ENCODE measurements around the gene SETD1B. TPM values are rescaled to one million over a fixed set of nuclear protein-coding genes. Genes with fewer than 3 reads are reported as not detected.

The SETD1B gene
- total RNA-seq, 1 experiment from 2014 or later: 4.0 TPM

DNA sequence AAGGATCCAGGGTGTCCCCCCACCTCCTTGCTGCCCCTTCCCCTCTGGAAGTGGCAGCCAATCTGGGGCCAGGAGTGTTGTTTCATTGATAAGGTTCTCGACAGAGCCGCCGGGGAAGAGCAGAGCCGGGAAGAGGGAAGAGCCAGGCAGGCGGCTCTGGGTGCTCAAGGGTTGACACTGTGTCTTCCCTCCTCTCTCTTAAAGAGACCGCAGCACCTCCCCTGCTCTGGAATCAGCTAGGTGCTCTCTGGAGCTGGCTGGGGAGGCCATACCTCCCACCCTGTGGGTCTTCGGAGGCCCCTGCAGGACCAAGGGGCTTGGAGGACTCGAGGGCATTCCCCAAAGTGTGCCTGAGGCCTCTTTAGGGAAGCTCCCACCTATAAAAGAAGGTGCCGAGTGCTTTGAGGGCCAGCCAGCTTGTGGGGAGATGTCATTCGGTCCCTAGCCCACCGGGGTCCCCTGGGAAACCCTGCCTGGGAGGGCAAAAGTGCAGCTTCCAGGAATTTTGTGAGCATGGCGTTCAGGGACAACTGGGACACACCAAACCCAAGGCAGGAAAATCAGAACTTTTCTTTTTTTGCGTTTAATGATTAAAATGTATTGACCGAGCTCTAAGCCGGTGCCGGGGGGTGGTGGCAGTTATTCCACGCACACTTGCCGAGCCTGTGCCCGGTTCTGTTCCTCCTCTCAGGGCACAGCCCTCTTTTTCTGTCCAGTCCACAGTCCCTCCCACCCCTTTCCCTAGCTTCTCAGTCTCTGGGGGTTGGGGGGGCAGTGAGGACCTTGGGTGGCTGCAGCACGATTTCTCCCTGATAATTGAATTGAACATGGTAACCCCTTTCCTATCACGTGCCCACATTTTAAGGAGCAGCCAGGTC is 3.0 kb downstream of the SETD1B start:
- no peak for DNase-seq (ENCODE audit: extremely low read depth, low read depth)

DNA sequence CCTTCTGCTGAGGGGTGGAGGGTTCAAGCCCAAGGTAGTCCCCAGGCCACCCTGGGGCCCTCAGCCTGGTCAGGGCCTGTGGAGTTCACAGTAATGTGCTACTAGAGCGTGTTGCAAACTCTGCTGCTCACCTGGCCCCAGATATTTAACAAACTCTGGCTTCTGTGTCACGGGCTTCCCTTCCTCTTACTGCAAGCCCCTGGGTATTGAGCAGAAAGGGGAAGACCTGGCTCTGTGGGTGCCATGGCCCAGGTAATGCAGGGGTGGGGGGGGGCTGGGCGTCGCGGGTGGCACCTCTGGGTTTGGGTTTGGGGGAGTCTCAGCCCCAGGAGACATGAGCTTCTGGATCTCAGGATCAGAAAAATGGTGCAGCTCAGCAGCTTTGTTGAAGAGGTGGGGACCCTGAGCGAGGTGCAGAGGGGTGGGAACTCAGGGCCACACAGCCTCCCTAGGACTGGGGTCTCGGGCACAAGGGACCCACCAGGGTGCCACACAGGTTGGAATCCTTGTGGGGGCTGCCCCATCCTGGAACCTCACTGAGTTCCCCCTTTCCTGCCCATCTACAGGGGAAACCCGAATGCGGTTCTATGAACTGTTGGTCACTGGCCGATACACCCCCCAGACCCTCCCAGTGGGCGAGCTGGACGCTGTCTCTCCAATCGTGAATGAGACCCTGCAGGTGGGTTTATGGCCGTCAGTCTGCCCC is 4.0 kb downstream of the SETD1B start:
- no peak for DNase-seq (ENCODE audit: extremely low read depth, low read depth)

DNA sequence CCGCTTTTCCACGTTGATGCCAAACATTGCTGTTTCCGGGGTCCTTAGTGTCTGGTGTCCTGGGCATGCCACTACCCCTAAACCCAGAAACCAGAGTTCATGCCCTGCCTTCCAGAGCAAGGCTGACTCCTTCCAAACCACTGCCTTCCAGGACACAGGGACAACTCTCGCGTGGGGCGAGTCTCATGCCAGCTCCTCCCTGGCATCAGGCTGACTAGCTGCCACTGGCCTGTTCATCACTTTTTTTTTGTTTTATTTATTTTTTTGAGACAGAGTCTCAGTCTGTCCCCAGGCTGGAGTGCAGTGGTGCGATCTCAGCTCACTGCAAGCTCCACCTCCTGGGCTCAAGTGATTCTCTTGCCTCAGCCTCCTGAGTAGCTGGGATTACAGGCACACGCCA is 4.8 kb downstream of the SETD1B start:
- DNase-seq (ENCODE audit: extremely low read depth, low read depth): no peak

DNA sequence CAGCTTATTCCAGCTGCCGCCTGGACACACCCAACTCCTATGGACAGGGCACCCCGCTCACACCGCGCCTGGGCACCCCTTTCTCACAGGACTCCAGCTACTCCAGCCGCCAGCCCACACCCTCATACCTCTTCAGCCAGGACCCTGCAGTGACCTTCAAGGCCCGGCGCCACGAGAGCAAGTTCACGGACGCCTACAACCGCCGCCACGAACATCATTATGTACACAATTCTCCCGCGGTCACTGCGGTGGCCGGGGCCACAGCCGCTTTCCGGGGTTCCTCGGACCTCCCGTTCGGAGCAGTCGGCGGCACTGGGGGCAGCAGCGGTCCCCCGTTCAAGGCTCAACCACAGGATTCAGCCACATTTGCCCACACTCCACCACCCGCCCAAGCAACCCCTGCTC is 5.9 kb downstream of the SETD1B start:
- no peak for DNase-seq (ENCODE audit: extremely low read depth, low read depth)

DNA sequence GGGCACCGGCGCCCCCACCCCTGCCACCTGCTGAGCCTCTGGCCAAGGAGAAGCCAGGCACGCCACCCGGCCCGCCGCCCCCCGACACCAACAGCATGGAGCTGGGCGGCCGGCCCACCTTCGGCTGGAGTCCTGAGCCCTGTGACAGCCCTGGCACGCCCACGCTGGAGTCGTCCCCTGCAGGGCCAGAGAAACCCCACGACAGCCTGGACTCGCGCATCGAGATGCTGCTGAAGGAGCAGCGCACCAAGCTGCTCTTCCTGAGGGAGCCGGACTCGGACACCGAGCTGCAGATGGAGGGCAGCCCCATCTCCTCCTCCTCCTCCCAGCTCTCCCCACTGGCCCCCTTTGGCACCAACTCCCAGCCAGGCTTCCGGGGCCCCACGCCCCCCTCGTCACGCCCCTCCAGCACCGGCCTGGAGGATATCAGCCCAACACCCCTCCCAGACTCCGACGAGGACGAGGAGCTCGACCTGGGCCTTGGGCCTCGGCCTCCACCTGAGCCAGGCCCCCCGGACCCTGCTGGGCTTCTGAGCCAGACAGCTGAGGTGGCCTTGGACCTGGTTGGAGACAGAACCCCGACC is 6.5 kb downstream of the SETD1B start:
- DNase-seq (ENCODE audit: extremely low read depth, low read depth): no peak

DNA sequence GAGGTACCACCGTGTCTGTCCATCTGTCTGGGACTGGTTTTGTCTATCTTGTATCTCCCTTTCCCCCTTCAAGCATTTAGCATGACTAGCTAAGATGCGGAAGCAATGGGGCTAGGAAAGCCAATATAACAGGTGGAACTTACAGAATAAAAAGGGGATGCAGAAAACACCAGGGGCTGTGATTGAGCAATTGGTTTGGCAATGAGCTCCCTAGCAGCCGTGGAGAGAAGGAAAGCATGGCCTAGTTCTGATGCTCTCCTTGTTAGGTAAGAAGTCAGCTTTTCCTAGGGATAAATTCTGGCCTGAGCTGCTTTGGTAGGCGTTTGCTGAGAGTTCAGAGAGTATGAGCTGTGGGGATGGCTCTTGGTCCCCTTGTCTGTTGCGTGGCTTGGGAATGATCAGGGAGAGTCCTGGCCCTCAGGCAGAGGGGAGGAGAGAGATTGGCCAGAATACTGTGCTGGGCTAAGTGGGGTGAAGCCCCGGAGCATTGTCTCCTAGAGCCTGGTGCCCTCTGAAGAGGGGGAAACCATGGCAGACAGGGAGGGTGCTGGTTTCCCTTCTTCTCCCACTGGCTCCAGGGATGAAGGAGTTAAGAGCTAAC is 7.1 kb downstream of the SETD1B start:
- DNase-seq (ENCODE audit: extremely low read depth, low read depth): no peak

DNA sequence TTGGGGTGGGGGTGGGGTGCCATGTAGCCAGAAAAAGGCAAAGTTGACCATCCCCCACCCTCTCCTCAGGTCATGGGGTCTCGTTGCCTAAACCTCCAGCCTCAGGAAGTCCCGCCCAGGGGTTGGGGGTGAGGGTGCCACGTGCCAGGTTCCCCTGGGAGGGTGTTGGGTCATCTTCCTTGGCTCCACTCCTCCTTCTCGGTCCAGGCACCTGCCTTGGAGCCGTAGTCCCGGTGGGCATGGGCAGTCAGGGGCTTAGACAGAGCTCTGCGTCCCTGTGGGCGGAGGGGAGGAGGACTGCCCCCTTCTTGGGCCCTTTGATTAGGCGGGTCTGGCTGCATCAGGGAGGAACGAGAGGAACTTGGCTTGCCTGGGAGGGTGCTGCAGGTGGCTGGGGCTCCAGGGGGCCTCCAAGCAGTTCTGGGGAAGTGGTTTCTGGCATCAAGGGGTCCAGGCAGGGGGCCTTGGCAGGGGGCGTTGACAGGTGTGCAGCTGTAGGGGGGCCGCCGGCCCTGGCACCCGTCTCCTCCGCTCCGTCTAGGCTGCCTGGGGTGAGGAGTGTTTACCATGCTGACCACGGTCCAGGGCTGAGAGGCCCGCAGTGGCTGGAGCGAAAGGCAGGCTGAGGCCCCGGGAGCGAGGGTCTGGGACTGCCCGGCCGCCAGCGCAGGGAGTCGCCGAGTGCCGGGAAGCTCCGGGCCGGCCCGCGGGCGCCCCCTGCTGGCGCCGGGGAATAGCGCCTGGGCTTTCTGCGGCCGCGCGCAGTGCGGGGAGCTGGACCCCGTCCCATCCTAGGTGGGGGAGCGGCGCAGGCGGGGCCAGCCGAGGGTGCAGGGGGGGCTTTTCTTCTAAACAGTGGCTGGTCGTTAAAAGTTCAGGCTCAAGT is 7.9 kb downstream of the SETD1B start:
- no peak for DNase-seq (ENCODE audit: extremely low read depth, low read depth)

DNA sequence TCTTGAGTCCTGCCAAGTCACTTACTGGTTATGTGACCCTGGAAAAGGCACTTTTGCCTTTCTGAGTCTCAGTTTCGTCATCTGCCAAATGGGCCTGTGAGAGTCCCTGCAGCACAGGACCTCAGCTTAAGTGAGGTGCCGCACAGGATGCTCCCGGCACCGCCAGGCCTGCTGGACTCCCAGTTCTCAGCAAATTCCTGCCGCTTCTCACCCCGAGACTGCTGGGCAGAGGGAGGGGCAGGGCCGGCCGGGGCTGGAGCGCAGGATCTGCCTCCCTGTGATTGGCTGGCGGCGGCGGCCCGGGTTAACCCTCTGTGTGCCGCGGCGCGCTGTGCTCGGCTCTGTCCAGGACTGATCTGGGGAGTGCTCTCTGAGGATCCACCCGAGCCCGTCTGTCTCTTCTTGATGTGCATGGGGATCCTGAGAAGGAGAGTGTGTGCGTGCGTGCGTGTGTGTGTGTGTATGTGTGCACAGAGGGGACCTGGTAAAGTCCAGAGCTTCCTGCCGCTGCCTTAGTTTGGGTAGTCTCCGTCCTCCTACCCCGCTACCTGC is 8.6 kb downstream of the SETD1B start:
- peak; percentile 62 for DNase-seq (ENCODE audit: extremely low read depth, low read depth)

DNA sequence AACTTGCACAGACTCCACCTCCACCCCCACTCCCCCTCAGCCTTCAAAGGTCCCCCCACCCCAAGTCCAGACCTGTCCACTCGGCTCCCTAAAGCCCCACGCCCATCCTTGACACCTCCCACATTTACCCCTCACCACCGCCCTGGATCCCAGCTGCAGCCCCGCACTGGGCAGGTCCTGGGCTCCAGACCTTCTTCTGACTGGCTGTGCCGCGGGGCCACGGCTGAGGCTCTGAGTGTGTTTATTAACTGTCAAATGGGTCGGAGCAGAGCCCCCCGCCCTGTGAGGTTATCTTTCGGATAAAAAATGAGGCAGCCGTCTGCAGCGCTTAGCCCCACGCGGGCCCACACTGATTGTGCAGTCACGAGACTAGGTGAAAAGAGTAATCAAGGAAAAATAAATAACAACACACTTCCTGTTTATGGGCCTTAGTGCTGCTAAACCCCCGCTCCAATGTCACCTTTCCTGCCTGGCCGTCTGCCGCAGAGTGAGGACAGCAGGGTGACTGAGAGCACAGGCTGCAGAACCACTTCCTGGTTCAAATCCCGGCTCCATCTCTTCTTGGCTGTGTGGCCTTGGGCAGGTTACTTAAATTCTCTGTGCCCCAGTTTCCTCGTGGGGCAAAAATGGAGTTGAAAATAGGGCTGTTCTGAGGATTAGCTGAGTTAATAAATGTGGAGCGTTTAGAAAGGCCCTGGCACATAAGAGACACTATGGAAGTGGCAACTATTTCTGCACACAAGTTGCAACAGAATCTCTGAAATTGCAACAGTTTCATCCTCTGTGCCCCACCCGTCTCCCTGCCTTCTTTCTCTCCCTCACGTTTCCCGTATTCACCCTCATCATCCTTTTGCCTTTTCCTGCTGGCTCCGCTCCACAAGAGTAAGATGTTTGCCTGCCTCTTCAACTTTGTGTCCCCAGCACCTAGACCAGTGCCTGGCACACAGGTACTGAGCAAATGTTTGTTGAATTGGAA is 9.4 kb downstream of the SETD1B start:
- DNase-seq (ENCODE audit: extremely low read depth, low read depth): no peak

DNA sequence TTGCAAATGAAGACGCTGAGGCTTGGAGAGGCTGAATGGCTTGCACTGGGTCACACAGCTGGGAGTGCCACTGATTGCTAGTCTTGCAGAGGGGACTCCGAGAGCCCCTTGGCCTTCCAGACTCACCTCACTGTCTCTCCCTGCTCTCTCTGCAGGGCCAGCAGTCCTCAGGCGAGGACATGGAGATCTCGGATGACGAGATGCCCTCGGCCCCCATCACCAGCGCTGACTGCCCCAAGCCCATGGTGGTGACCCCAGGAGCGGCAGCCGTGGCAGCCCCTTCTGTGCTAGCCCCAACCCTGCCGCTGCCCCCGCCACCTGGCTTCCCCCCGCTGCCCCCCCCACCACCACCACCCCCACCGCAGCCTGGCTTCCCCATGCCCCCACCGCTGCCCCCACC is 10.1 kb downstream of the SETD1B start:
- no peak for DNase-seq (ENCODE audit: extremely low read depth, low read depth)

DNA sequence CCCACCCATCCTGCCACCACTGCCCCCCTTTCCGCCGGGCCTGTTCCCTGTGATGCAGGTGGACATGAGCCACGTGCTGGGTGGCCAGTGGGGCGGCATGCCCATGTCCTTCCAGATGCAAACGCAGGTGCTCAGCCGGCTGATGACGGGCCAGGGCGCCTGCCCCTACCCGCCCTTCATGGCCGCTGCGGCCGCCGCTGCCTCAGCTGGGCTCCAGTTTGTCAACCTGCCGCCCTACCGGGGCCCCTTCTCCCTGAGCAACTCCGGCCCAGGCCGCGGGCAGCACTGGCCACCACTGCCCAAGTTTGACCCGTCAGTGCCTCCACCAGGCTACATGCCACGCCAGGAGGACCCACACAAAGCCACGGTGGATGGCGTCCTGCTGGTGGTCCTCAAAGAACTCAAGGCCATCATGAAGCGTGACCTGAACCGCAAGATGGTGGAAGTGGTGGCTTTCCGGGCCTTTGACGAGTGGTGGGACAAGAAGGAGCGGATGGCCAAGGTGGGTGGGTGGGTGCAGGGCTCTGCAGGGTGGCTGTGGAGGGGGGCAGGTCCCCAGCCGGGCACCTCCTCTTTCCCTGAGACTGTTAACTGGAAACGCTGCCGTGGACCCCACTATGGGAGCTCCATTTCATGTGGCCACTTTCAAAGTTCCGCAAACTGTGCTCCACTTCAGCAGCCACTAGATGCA is 10.8 kb downstream of the SETD1B start:
- DNase-seq (ENCODE audit: extremely low read depth, low read depth): no peak

DNA sequence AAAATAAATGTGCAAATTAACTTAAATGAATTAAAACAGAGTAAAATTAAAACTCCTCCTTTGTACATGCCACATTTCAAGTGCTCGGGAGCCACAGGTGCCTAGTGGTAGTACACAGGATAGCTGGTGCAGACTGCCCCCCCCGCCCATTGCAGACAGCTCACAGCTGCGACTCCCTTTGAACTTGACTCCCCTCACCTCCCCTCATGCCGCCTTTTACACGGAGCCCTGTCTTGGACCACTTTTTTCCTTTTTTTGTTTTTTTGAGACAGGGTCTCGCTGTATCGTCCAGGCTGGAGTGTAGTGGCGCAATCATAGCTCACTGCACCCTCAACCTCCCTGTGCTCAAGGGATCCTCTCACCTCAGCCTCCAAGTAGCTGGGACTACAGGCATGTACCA is 11.5 kb downstream of the SETD1B start:
- no peak for DNase-seq (ENCODE audit: extremely low read depth, low read depth)

DNA sequence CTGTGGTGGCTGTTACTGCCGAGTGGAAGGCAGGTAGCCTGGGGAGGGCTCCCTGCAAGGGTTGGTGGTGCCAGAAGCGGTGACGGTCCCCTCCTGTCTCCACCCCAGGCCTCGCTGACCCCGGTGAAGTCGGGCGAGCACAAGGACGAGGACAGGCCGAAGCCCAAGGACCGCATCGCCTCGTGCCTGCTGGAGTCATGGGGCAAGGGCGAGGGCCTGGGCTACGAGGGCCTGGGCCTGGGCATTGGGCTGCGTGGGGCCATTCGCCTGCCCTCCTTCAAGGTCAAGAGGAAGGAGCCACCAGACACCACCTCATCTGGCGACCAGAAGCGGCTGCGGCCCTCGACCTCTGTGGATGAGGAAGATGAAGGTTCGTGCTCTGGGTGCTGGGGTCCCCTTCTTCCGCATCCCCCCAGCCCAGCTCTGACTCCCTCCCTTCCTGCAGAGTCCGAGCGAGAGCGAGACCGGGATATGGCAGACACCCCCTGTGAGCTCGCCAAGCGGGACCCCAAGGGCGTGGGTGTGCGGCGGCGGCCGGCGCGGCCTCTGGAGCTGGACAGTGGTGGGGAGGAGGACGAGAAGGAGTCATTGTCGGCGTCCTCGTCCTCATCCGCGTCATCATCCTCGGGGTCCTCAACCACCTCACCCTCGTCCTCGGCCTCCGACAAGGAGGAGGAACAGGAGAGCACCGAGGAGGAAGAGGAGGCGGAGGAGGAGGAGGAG is 13.3 kb downstream of the SETD1B start:
- DNase-seq (ENCODE audit: extremely low read depth, low read depth): no peak

DNA sequence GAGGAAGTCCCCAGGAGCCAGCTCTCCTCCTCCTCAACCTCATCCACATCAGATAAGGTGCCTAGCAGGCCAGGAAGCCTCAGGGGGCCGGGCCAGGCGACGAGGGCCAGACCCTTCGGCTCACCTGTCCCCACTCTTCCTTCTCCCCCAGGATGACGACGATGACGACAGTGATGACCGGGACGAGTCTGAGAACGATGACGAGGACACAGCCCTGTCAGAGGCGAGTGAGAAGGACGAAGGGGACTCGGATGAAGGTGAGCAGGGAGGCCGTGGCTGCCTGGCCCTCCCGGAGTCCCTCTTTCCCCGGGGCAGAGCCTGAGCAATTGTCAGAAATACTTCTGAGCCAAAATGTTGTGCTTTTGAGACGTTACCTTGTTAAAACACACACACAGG is 13.8 kb downstream of the SETD1B start:
- no peak for DNase-seq (ENCODE audit: extremely low read depth, low read depth)

DNA sequence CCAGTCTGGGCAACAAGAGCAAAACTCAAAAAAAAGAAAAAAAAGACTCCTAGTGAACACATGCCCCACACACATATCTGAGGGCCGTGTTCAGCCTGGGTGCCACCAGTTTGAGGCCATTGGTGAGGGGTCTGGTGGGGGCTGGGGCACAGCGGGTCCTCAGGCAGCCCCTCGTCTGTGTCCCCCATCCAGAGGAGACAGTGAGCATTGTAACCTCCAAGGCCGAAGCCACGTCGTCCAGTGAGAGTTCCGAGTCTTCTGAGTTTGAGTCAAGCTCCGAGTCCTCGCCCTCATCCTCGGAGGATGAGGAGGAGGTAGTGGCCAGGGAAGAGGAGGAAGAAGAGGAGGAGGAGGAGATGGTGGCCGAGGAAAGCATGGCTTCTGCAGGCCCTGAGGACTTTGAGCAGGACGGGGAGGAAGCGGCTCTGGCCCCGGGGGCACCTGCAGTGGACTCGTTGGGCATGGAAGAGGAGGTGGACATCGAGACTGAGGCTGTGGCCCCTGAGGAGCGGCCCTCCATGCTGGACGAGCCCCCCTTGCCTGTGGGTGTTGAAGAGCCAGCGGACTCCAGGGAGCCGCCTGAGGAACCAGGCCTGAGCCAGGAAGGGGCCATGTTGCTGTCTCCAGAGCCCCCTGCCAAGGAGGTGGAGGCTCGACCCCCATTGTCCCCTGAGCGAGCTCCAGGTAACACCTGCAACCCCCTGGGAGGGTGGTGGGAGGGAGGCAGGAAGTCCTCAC is 15.6 kb downstream of the SETD1B start:
- DNase-seq (ENCODE audit: extremely low read depth, low read depth): no peak

DNA sequence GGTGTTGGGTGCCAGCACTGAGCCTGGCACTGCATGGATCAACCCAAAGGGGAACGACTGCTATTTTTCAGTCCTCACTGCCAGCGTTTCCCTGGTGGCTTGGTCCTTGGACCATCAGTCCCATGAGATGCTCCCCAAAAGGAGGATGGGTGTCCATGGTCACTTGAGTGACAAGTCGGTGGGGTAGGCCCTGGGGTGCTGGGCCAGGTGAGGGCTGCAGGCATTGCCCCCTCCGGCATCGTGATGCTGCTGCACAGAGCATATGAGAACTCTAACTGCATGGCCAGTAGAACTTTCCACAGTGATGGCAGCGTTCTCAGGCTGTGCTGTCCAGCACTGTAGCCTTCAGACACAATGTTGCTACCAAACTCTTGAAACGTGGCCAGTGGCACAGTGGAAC is 16.2 kb downstream of the SETD1B start:
- no peak for DNase-seq (ENCODE audit: extremely low read depth, low read depth)

Data from NCI-H460 (cell line).